ENCODE data around the gene SYCP3. TPM values are rescaled to one million over a fixed set of nuclear protein-coding genes. Genes with fewer than 3 reads are reported as not detected.
A peak's percentile ranks its signal among the peaks of the same experiment; 100 is the strongest.

The SYCP3 gene
- total and polyA plus RNA-seq, 8 donors, result 0.06 to 0.31 (median 0.25) TPM; not detected in 3

GRCh38 chr12:101772012-101772775 is 32.9 kb upstream of the SYCP3 start:
- no peaks in the 10 kb centered on the region for H3K27me3 ChIP-seq
- FAIRE-seq, result no peak
- intact Hi-C loops (cut with DNase I), result no loop called here
- no peak for DNase-seq
- TF ChIP-seq CTCF (IDR thresholded peaks at IDR 0.05), result no peak
- H3K27ac ChIP-seq, result no peak overlapping the region
- peaks cover 0 to 4% (median 0%) of the 10 kb centered on the region in 3 donors for H3K4me1 ChIP-seq
- no peak for ATAC-seq
- no peak overlapping the region for H3K4me3 ChIP-seq
- WGBS, 2 donors, result 81 to 88% methylated on average over 5 of the region's 5 CpGs
- H3K9me3 ChIP-seq, result no peaks in the 10 kb centered on the region
- peaks cover 0 to 6% (median 0%) of the 10 kb centered on the region in 3 donors for H3K36me3 ChIP-seq

GRCh38 chr12:101769865-101770264 is 30.6 kb upstream of the SYCP3 start:
- Histone ChIP-seq H3K9me3 (no peaks in the 10 kb centered on the region), H3K27ac (no peak overlapping the region), H3K36me3 (peaks cover 0 to 6% (median 0%) of the 10 kb centered on the region in 3 donors), H3K4me3 (no peak overlapping the region), H3K27me3 (no peaks in the 10 kb centered on the region), H3K4me1 (peaks cover 0 to 4% (median 0%) of the 10 kb centered on the region in 3 donors)
- intact Hi-C loops (cut with DNase I), result no loop called here
- ATAC-seq (peak; percentile 31 to 52 (median 43)), DNase-seq (no peak), FAIRE-seq (no peak)
- no peak for TF ChIP-seq CTCF (IDR thresholded peaks at IDR 0.05)
- WGBS, 2 donors, result 67 to 69% methylated on average over 5 of the region's 5 CpGs

- no peaks in the 10 kb centered on the region for H3K27me3 ChIP-seq
- 43 to 51% methylated on average over 2 of the region's 2 CpGs for WGBS, 2 donors
- intact Hi-C loops (cut with DNase I), result no loop called here
- peaks cover 0 to 4% (median 0%) of the 10 kb centered on the region in 3 donors for H3K4me1 ChIP-seq
- no peak for TF ChIP-seq CTCF (IDR thresholded peaks at IDR 0.05)
- ATAC-seq (no peak), DNase-seq (no peak), FAIRE-seq (no peak)
- H3K4me3 ChIP-seq, result no peak overlapping the region
- no peak overlapping the region for H3K27ac ChIP-seq
- peaks cover 0 to 6% (median 0%) of the 10 kb centered on the region in 3 donors for H3K36me3 ChIP-seq
- no peaks in the 10 kb centered on the region for H3K9me3 ChIP-seq
Observed at GRCh38 chr12:101768781-101769180, 29.5 kb upstream of the SYCP3 start.

GRCh38 chr12:101767537-101767936 is 28.3 kb upstream of the SYCP3 start:
- Histone ChIP-seq H3K27ac (no peak overlapping the region), H3K36me3 (peaks cover 0 to 6% (median 0%) of the 10 kb centered on the region in 3 donors), H3K27me3 (no peaks in the 10 kb centered on the region), H3K4me3 (no peak overlapping the region), H3K9me3 (no peaks in the 10 kb centered on the region), H3K4me1 (peaks cover 0 to 4% (median 0%) of the 10 kb centered on the region in 3 donors)
- intact Hi-C loops (cut with DNase I), result no loop called here
- no peak for TF ChIP-seq CTCF (IDR thresholded peaks at IDR 0.05)
- DNase-seq, result no peak
- FAIRE-seq, result no peak
- WGBS, 2 donors, result 79 to 85% methylated on average over 1 of the region's 1 CpG
- ATAC-seq, result no peak

Data from pancreas (tissue), 10 donors.